Esophagus muscularis mucosa (tissue), 3 donors: ENCODE data around the gene UCP2.

Experiments used
- POLR2A ChIP-seq: fragments of 450-650 bp; IDR thresholded peaks from one replicate; pipeline ENCODE4 v1.6.1; 2017; ENCODE audit warnings: antibody characterized with exemption, moderate library complexity, mild to moderate bottlenecking, low read depth
- POLR2AphosphoS5 ChIP-seq, 2 donors: sonication (generic); formaldehyde crosslinking; IDR thresholded peaks; one replicate each; pipeline ENCODE4 v1.6.1; 2017; ENCODE audit warnings: antibody characterized with exemption in 2 of 2
- TF ChIP-seq, protein P1 (sequence below), 3 experiments: fragments of 200-600 bp in 2 of 3; fragments of 450-650 bp in 1 of 3; sonication (generic) in 2 of 3; IDR thresholded peaks; one replicate each; pipeline ENCODE4 v1.5.1; 2017 to 2019; ENCODE audit warnings: antibody characterized with exemption in 3 of 3, mild to moderate bottlenecking in 2 of 3, moderate library complexity in 1 of 3

DNA sequence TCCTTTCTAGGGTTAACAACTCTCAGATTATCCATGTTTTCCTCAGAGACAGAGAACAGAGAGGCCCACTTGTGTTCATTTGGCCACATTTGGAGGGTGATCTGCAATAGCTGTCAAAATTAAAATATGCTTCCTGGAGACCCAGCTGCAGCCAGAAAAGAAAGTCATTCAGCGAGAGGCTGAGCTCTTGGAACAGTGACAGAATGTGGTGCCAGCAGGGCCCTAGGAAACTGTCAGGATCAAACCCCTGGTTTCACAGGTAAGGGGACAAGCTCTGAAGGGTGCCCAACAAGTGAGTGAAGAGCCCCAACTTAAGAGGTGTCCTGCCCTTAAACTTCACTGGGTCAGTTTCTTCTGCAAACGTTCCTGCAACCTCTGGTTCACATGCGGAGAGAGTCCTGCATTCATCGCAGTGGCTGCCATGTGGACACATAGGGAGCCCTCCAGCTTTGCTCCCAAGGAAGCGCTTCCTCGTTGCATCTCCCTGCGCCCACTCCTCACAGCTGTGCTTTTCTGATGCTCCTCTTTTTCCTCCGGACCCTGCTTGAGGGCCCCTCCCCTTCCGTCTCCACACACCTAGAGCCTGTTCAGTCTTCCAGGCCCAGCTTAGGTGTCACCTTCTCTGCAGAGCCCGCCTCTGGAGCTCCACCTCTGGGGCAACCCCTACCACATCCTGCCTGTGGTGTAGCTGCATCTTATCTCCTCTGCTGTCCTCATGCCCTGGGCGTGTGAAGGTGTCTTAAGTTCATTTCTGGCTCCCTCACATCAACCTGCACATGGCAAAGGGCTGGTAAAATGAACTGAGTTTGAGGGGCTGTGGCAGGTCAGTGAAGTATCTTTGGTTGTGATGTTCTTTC lies 22.3 kb upstream of the UCP2 start:
- TF ChIP-seq, protein P1, sequence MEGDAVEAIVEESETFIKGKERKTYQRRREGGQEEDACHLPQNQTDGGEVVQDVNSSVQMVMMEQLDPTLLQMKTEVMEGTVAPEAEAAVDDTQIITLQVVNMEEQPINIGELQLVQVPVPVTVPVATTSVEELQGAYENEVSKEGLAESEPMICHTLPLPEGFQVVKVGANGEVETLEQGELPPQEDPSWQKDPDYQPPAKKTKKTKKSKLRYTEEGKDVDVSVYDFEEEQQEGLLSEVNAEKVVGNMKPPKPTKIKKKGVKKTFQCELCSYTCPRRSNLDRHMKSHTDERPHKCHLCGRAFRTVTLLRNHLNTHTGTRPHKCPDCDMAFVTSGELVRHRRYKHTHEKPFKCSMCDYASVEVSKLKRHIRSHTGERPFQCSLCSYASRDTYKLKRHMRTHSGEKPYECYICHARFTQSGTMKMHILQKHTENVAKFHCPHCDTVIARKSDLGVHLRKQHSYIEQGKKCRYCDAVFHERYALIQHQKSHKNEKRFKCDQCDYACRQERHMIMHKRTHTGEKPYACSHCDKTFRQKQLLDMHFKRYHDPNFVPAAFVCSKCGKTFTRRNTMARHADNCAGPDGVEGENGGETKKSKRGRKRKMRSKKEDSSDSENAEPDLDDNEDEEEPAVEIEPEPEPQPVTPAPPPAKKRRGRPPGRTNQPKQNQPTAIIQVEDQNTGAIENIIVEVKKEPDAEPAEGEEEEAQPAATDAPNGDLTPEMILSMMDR (IDR thresholded peaks at IDR 0.05) = no peak
- TF ChIP-seq POLR2AphosphoS5 (IDR thresholded peaks at IDR 0.05) (no peak), POLR2A (no peak)
